Mammary epithelial cell (primary cell): ENCODE measurements around the gene TOP2B.

Experiments
- EZH2 ChIP-seq: IDR thresholded peaks from 2 replicates; pipeline ENCODE4 v1.6.1; 2012; ENCODE audit warnings: low read length, inconsistent platforms, borderline replicate concordance
- TF ChIP-seq, protein P1 (sequence below), 2 donors: IDR thresholded peaks in 1 of 2; conservative IDR thresholded peaks in 1 of 2; 2 replicates each; pipeline ENCODE4 v1.5.1; 2011 to 2012; ENCODE audit warnings: inconsistent platforms in 2 of 2, low read length in 2 of 2, mild to moderate bottlenecking in 2 of 2, control low read depth in 1 of 2, low read depth in 1 of 2; ENCODE audit not compliant: insufficient read depth in 1 of 2; ENCODE audit errors: extremely low read depth in 1 of 2

DNA sequence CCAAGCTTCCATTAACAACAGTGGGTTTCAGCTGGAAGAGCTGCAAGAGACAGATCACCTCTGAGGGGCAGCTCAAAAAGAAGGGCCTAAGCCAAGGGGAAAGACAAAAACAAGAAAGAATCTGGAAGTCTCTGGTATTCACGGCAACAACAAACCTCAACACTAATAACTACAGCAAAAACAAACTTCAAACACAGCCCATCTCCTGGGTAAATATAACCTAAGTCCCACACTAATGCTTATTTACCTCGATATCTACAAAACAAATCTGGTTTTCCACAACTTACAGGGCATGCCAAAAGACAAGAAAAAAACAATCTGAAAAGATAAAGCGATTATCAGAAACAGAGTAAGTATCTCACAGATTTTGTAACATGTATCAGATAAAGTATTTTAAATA, 29.7 kb downstream of the TOP2B start:
- TF ChIP-seq, protein P1, sequence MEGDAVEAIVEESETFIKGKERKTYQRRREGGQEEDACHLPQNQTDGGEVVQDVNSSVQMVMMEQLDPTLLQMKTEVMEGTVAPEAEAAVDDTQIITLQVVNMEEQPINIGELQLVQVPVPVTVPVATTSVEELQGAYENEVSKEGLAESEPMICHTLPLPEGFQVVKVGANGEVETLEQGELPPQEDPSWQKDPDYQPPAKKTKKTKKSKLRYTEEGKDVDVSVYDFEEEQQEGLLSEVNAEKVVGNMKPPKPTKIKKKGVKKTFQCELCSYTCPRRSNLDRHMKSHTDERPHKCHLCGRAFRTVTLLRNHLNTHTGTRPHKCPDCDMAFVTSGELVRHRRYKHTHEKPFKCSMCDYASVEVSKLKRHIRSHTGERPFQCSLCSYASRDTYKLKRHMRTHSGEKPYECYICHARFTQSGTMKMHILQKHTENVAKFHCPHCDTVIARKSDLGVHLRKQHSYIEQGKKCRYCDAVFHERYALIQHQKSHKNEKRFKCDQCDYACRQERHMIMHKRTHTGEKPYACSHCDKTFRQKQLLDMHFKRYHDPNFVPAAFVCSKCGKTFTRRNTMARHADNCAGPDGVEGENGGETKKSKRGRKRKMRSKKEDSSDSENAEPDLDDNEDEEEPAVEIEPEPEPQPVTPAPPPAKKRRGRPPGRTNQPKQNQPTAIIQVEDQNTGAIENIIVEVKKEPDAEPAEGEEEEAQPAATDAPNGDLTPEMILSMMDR (conservative IDR thresholded peaks at IDR 0.05 in 1 of 2, IDR thresholded peaks at IDR 0.05 in 1 of 2; ENCODE audit: extremely low read depth in 1 of 2, insufficient read depth in 1 of 2, low read depth in 1 of 2, low read length in 2 of 2): no peak
- no peak for TF ChIP-seq EZH2
